ENCODE results near the gene CLCN3. TPM values are rescaled to one million over a fixed set of nuclear protein-coding genes. Genes with fewer than 3 reads are reported as not detected.

The CLCN3 gene
- total and polyA plus RNA-seq, 9 of the 15 experiments (the other 6 are each of a cell fraction or from before 2014, with no cell fraction given) = 12.7 to 60.6 (median 38.5) TPM

DNA sequence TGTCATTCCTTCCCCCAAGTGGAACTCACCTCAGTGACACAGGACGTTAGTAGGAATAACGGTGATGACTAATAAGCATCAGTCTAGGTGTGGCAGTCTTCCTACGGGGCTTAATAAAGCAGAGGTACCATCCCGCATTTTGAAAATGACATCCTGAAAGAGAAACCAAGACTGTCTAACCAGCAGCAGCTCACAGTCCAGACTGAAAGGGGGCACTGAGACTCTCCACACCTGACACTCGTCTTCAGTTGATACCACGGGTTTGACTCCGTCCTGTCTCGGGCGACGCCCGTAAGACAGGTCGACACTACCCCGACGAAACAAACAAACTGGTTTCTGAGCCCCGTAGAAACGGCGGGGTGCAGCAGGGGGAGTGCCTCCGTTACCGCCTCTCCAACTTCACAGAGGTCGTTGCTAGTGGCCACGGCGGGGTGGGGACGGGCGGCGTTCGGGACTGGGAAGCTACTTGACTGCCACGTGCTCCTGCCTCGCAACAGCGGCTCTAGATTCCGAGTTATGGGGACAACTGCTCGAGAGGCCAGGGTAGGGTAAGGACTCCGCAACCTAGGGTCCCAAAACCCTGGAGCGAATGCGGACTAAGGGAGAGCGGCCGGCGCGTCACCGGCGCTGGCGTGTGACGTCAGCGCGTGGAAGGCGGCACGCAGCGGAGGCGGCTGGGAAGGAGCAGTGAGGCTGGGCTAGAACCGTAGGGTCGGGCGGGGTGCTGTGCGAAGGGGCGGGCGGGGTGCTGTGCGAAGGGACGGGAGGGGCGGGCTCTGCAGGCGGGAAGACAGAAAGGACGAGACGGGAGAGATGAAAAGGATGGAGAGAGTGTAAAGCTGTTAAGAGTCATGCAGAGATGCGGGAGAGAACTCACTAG is 8.1 kb upstream of the CLCN3 start, which contains the start of gene NEK1 (continued):
- TF ChIP-seq GABPA (tag; conservative IDR thresholded peaks at IDR 0.05; ENCODE audit: low read depth) = no peak
- TF ChIP-seq ZNF184 (CRISPR knock-in tag; IDR thresholded peaks at IDR 0.05) = no peak
- TF ChIP-seq, protein P1, sequence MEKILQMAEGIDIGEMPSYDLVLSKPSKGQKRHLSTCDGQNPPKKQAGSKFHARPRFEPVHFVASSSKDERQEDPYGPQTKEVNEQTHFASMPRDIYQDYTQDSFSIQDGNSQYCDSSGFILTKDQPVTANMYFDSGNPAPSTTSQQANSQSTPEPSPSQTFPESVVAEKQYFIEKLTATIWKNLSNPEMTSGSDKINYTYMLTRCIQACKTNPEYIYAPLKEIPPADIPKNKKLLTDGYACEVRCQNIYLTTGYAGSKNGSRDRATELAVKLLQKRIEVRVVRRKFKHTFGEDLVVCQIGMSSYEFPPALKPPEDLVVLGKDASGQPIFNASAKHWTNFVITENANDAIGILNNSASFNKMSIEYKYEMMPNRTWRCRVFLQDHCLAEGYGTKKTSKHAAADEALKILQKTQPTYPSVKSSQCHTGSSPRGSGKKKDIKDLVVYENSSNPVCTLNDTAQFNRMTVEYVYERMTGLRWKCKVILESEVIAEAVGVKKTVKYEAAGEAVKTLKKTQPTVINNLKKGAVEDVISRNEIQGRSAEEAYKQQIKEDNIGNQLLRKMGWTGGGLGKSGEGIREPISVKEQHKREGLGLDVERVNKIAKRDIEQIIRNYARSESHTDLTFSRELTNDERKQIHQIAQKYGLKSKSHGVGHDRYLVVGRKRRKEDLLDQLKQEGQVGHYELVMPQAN (IDR thresholded peaks at IDR 0.05; ENCODE audit: borderline replicate concordance) = peak; percentile 92
- TF ChIP-seq NONO (IDR thresholded peaks at IDR 0.05; ENCODE audit: low read depth in 2 of 2, low read length in 1 of 2) = no peak
- TF ChIP-seq NCOA4 (IDR thresholded peaks at IDR 0.05; ENCODE audit: partially characterized antibody) = no peak
- TF ChIP-seq, protein P2, sequence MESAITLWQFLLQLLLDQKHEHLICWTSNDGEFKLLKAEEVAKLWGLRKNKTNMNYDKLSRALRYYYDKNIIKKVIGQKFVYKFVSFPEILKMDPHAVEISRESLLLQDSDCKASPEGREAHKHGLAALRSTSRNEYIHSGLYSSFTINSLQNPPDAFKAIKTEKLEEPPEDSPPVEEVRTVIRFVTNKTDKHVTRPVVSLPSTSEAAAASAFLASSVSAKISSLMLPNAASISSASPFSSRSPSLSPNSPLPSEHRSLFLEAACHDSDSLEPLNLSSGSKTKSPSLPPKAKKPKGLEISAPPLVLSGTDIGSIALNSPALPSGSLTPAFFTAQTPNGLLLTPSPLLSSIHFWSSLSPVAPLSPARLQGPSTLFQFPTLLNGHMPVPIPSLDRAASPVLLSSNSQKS (CRISPR knock-in tag; IDR thresholded peaks at IDR 0.05) = no peak
- TF ChIP-seq KDM4B (IDR thresholded peaks at IDR 0.05; ENCODE audit: borderline replicate concordance in 2 of 2, low read depth in 1 of 2) = peak in 1 of 2 experiments; percentile 52; a peak in 1 of 4 replicates
- TF ChIP-seq, protein P3, sequence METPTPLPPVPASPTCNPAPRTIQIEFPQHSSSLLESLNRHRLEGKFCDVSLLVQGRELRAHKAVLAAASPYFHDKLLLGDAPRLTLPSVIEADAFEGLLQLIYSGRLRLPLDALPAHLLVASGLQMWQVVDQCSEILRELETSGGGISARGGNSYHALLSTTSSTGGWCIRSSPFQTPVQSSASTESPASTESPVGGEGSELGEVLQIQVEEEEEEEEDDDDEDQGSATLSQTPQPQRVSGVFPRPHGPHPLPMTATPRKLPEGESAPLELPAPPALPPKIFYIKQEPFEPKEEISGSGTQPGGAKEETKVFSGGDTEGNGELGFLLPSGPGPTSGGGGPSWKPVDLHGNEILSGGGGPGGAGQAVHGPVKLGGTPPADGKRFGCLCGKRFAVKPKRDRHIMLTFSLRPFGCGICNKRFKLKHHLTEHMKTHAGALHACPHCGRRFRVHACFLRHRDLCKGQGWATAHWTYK (CRISPR knock-in tag; IDR thresholded peaks at IDR 0.05) = no peak
- no peak for TF ChIP-seq ZNF224 (CRISPR knock-in tag; IDR thresholded peaks at IDR 0.05)
- TF ChIP-seq, protein P4, sequence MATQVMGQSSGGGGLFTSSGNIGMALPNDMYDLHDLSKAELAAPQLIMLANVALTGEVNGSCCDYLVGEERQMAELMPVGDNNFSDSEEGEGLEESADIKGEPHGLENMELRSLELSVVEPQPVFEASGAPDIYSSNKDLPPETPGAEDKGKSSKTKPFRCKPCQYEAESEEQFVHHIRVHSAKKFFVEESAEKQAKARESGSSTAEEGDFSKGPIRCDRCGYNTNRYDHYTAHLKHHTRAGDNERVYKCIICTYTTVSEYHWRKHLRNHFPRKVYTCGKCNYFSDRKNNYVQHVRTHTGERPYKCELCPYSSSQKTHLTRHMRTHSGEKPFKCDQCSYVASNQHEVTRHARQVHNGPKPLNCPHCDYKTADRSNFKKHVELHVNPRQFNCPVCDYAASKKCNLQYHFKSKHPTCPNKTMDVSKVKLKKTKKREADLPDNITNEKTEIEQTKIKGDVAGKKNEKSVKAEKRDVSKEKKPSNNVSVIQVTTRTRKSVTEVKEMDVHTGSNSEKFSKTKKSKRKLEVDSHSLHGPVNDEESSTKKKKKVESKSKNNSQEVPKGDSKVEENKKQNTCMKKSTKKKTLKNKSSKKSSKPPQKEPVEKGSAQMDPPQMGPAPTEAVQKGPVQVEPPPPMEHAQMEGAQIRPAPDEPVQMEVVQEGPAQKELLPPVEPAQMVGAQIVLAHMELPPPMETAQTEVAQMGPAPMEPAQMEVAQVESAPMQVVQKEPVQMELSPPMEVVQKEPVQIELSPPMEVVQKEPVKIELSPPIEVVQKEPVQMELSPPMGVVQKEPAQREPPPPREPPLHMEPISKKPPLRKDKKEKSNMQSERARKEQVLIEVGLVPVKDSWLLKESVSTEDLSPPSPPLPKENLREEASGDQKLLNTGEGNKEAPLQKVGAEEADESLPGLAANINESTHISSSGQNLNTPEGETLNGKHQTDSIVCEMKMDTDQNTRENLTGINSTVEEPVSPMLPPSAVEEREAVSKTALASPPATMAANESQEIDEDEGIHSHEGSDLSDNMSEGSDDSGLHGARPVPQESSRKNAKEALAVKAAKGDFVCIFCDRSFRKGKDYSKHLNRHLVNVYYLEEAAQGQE (IDR thresholded peaks at IDR 0.05; ENCODE audit: borderline replicate concordance) = no peak
- TF ChIP-seq, protein P4 (CRISPR knock-in tag; IDR thresholded peaks at IDR 0.05; ENCODE audit: low read depth) = no peak

Data from K562 (cell line).